ENCODE data around the gene MEF2A. TPM values are rescaled to one million over a fixed set of nuclear protein-coding genes. Genes with fewer than 3 reads are reported as not detected.

MEF2A gene
- total RNA-seq, 1 experiment from 2014 or later: 39.7 TPM

DNA sequence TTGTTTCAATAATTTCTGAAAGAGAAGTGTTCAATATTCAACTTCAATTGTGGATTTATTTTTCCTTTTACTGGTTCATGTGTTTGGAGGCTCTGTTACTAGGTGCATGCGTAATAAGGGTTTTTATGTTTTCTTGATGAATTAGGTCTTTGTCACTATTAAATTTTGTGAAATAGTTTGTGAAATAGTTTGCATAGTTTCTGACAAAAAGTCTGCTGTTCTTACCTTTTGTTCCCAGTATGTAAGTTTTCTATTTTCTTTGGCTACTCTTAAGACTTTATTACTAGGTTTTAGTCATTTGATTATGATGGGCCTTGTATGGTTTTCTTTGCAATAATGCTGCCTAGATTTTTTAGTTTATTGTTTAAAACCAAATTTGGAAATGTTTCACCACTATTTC is 38.0 kb downstream of the MEF2A start:
- DNase-seq (ENCODE audit: low read depth in 1 of 2, low spot score in 2 of 2): no peak
- H3K9me3 ChIP-seq (replicated peaks): no peaks in the 10 kb centered on the region; the same call in 1 of the 2 replicates
- H3K4me1 ChIP-seq (replicated peaks): no peaks in the 10 kb centered on the region
- H3K27ac ChIP-seq: no peak overlapping the region
- no peak overlapping the region for H3K4me3 ChIP-seq
- H3K36me3 ChIP-seq: no peaks in the 10 kb centered on the region; the same call in none of the 2 replicates
- no peaks in the 10 kb centered on the region for H3K27me3 ChIP-seq (replicated peaks)

DNA sequence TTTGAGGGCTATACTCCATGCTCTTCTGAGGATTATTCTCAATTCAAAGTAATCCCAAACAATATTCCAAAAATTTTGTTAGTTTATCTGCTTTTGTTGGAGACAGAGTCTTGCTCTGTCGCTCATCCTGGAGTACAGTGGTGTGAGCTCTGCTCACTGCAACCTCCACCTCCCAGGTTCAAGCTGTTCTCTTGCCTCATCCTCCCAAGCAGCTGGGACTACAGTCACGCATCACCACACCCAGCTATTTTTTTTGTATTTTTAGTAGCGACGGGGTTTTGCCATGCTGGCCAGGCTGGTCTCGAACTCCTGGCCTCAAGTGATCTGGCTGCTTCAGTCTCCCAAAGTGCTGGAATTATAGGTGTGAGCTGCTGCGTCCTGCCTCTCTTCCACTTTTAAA is 39.1 kb downstream of the MEF2A start:
- Histone ChIP-seq H3K9me3 (replicated peaks) (no peaks in the 10 kb centered on the region; the same call in 1 of the 2 replicates), H3K4me3 (no peak overlapping the region), H3K4me1 (replicated peaks) (no peaks in the 10 kb centered on the region), H3K27ac (no peak overlapping the region), H3K27me3 (replicated peaks) (no peaks in the 10 kb centered on the region), H3K36me3 (no peaks in the 10 kb centered on the region; the same call in none of the 2 replicates)
- no peak for DNase-seq (ENCODE audit: low read depth in 1 of 2, low spot score in 2 of 2)

DNA sequence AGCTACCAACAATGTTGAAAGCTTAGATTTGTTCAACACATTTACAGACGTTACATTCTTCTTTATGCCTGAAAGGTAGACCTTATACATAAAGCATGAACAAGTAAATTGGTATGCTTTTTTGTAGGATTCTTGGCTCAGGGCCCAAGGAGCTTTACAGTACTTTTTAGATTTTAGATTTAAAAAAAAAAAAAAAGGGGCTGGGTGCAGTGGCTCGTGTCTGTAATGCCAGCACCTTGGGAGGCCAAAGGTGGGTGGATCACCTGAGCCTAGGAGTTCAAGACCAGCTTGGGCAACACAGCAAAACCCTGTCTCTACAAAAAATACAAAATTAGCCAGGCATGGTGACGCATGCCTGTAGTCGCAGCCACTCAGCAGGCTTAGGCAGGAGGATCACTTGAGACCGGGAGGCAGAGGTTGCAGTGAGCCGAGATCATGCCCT is 39.7 kb downstream of the MEF2A start:
- no peaks in the 10 kb centered on the region for H3K27me3 ChIP-seq (replicated peaks)
- no peak for DNase-seq (ENCODE audit: low read depth in 1 of 2, low spot score in 2 of 2)
- H3K4me1 ChIP-seq (replicated peaks): no peaks in the 10 kb centered on the region
- H3K27ac ChIP-seq: no peak overlapping the region
- no peaks in the 10 kb centered on the region; the same call in 1 of the 2 replicates for H3K9me3 ChIP-seq (replicated peaks)
- H3K36me3 ChIP-seq: no peaks in the 10 kb centered on the region; the same call in 1 of the 2 replicates
- H3K4me3 ChIP-seq: no peak overlapping the region

DNA sequence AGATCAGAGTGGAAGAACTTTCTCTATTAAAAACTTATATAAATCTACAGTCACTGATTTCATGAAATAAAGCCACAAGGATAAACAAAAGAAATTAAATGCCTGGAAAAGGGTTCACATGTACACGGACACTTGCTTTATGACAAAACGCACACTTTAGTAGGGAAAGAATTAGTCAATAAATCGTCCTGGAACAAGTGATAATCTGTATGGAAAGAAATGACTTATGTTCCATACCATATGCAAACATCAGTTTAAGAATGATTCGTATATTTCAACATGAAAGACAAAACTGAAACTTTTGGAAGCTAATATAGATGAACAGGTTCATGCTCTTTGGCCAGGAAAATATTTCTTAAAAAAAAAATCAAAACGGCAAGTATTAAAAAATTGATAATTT is 40.2 kb downstream of the MEF2A start:
- Histone ChIP-seq H3K27ac (no peak overlapping the region), H3K4me1 (replicated peaks) (no peaks in the 10 kb centered on the region), H3K4me3 (no peak overlapping the region), H3K27me3 (replicated peaks) (no peaks in the 10 kb centered on the region), H3K9me3 (replicated peaks) (no peaks in the 10 kb centered on the region; the same call in 1 of the 2 replicates), H3K36me3 (no peaks in the 10 kb centered on the region; the same call in 1 of the 2 replicates)
- no peak for DNase-seq (ENCODE audit: low read depth in 1 of 2, low spot score in 2 of 2)

DNA sequence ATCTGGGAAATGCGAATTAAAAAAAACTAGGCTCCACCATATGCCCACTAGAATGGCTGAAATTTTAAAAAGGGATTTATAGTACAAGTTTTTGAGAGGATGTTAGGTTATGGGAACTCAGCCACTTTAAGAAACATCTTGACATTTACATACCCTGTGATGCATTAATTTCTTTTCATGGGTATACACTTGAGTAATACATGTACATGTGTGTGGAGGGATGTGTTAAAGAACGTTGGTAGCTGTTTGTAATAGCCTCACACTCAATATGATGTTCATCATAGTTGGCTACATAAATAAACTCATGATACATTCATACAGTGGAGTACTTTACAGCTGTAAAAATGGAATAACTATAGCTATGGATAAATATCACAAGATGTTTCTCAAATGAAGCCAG is 40.9 kb downstream of the MEF2A start:
- Histone ChIP-seq H3K4me3 (no peak overlapping the region), H3K4me1 (replicated peaks) (no peaks in the 10 kb centered on the region), H3K36me3 (no peaks in the 10 kb centered on the region; the same call in 1 of the 2 replicates), H3K9me3 (replicated peaks) (no peaks in the 10 kb centered on the region; the same call in 1 of the 2 replicates), H3K27me3 (replicated peaks) (no peaks in the 10 kb centered on the region), H3K27ac (no peak overlapping the region)
- no peak for DNase-seq (ENCODE audit: low read depth in 1 of 2, low spot score in 2 of 2)

DNA sequence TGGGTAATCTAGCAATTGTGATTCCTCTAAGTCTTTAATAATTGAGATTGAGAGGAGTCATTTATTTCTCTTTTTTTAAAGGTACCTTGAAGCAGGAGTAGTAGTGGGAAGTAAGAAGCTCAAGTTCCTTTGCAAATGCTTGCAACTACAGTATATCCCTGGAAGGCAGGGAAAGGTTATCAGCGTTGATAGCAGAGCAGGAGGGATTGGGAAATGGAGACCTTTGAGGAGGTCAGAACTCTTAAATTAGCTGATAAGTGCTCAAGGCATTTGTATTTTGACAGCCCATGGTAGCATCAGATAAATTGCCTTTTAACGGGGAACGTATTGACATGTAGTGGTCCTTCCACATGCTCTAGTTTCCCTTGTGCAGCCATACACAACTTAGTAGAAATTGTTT is 47.7 kb downstream of the MEF2A start:
- Histone ChIP-seq H3K36me3 (no peaks in the 10 kb centered on the region), H3K4me3 (no peak overlapping the region), H3K27me3 (replicated peaks) (no peaks in the 10 kb centered on the region), H3K9me3 (replicated peaks) (no peaks in the 10 kb centered on the region), H3K4me1 (replicated peaks) (no peaks in the 10 kb centered on the region), H3K27ac (no peak overlapping the region)
- DNase-seq (ENCODE audit: low read depth in 1 of 2, low spot score in 2 of 2): no peak

DNA sequence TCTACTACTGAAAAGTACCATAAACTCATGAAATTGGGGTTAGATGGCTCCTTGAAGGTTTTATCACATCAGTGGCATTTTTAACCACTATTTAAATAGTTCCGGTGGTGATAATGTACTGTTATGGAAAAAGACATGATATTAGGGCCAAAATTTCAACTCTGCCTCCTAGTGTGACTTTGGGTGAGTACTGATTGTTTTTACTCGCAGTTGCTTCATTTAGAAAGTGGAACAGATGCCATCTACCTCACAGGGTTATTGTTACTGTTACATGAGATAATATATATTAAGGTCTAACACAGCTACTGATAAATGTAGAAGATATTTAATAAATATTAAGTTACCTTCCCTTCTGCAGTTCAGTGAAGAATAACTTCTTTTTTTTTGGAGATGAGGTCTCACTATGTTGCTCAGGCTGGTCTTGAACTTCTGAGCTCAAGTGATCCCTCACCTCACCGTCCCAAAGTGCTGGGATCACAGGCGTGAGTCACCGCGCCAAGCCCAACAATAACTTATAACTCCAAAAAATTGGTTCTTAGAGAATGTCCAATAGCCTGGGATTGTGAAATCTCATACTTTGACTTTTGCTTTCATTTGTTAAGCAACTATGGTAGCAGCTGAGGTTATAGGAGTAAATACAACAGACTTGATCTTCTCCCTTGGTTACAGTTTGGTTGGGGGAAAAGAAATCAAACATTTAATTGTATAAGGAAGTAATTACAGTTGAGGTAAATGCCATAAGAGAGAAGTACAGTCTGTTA is 48.3 kb downstream of the MEF2A start:
- DNase-seq (ENCODE audit: low read depth in 1 of 2, low spot score in 2 of 2): no peak
- Histone ChIP-seq H3K27me3 (replicated peaks) (no peaks in the 10 kb centered on the region), H3K36me3 (no peaks in the 10 kb centered on the region), H3K9me3 (replicated peaks) (no peaks in the 10 kb centered on the region), H3K4me3 (no peak overlapping the region), H3K4me1 (replicated peaks) (no peaks in the 10 kb centered on the region), H3K27ac (no peak overlapping the region)

DNA sequence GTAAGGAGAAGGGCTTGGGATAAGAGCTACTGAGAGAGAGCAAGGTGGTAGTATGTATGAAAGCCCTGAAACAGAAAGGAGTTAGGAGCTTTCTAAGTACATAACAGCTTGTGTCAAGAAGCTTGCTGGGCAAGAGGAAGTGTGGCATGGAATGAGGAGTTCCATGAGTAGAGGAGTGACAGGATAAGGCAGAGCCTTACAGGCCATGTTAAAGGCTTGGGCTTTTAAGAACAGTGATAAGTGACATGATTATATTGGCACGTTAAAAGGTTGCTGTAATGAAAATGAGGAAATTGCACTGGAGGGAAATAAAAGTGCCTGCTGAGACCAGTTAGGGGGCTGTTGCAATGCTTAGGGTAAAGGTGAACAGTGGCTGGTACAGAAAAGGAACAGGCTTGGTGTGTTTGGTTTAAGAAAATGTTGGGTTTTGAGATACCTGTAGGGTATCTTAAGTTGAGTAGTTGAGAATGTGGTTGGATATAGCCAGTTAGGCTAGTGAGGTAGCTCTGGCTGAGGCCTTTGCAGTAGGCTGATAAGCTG is 49.0 kb downstream of the MEF2A start:
- H3K4me1 ChIP-seq (replicated peaks): no peaks in the 10 kb centered on the region
- H3K4me3 ChIP-seq: no peak overlapping the region
- H3K27me3 ChIP-seq (replicated peaks): no peaks in the 10 kb centered on the region
- H3K36me3 ChIP-seq: no peaks in the 10 kb centered on the region
- no peak for DNase-seq (ENCODE audit: low read depth in 1 of 2, low spot score in 2 of 2)
- H3K27ac ChIP-seq: no peak overlapping the region
- H3K9me3 ChIP-seq (replicated peaks): no peaks in the 10 kb centered on the region

DNA sequence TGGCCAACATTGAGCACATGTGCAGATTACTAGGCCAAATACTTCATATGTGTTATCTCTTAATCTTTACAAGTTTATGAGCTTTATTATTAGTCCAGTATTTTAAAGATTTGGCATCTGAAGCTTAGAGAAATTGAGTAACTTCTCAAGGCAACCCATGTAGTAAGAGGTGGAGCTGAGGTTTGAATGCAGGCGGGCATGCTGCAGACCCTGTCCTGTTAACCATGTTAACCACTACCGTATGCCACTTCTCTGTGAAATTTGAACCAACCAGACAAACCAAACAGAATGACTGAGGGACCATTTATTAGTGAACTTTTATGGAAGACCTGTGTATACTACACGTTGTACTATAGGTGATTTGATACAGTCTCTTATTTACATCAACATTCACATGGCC is 49.7 kb downstream of the MEF2A start:
- H3K4me1 ChIP-seq (replicated peaks): no peaks in the 10 kb centered on the region
- no peak overlapping the region for H3K4me3 ChIP-seq
- no peak for DNase-seq (ENCODE audit: low read depth in 1 of 2, low spot score in 2 of 2)
- no peaks in the 10 kb centered on the region for H3K9me3 ChIP-seq (replicated peaks)
- H3K27me3 ChIP-seq (replicated peaks): no peaks in the 10 kb centered on the region
- no peaks in the 10 kb centered on the region for H3K36me3 ChIP-seq
- no peak overlapping the region for H3K27ac ChIP-seq

DNA sequence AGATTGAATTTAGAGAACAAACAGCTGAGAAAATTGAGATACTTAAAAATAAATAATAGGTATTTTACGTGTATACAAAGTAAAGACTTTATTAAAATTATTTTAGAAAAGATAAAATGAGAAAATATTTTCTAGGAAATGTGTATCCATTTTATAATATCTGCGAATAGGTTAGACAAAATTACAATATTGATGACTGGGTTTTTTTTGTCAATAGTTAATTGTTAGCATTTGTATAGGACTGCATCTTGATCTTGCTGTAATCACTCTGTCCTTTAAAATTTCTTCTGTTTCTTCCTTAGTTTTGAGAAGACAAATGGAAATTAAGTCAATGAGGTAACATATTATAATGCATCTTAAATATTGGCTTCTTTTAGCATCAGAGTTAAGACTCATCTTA is 50.3 kb downstream of the MEF2A start:
- no peaks in the 10 kb centered on the region for H3K9me3 ChIP-seq (replicated peaks)
- no peaks in the 10 kb centered on the region for H3K4me1 ChIP-seq (replicated peaks)

DNA sequence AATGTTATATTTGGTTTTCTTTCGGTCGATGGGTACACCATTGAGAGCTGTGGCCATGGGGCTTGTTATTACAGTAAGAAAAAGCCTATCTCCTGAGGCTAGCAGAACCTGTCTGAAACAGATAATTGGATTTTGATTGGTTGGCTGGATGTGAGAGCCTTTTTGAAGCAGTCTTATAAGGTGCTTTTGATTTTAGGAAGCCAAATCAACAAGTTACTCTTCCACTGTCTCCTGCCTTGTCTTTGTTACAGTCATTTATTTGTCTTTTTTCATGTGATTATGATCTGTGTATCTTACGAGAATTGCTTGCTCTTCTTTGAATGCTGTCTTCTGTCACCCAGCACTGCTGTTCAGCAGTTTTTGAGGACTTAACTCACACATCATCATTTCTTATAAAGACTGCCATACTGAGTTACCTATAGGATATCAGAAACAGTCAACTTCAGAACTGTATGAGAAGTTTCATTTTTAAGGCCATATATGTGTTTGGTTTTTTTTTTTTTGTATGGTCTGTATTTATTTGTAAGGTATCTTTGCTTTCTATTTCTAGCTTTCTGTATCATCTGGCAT is 51.1 kb downstream of the MEF2A start:
- Histone ChIP-seq H3K36me3 (no peaks in the 10 kb centered on the region), H3K4me1 (replicated peaks) (no peaks in the 10 kb centered on the region), H3K9me3 (replicated peaks) (no peaks in the 10 kb centered on the region), H3K4me3 (no peak overlapping the region), H3K27ac (no peak overlapping the region), H3K27me3 (replicated peaks) (no peaks in the 10 kb centered on the region)
- no peak for DNase-seq (ENCODE audit: low read depth in 1 of 2, low spot score in 2 of 2)

More for the DNA sequence above, 50.3 kb downstream of the MEF2A start:
- H3K4me3 ChIP-seq: no peak overlapping the region
- no peak for DNase-seq (ENCODE audit: low read depth in 1 of 2, low spot score in 2 of 2)
- no peaks in the 10 kb centered on the region for H3K36me3 ChIP-seq
- no peak overlapping the region for H3K27ac ChIP-seq
- H3K27me3 ChIP-seq (replicated peaks): no peaks in the 10 kb centered on the region

DNA sequence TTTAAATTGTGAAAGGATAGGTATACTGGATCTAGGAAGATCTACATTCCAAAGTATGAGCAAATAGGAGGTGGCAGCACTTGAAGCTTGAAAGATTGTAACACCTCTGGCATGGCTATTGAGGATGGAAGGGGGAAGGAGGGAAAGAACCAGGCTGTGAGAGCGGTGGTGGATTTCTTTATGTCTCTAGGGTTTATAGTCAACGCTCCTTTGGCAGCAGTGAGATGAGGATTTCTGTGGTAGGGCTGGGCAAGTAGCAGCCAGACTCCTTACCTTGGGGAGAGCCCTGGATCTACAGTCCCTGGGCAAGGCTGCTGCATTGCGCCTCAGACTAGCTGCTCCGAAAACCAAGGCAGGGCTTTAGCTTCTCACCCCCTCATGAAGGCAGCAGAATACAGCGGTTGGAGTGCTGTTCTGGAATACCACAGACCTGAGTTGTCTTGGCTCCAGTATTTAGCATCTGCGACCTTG is 53.2 kb downstream of the MEF2A start:
- Histone ChIP-seq H3K9me3 (replicated peaks) (no peaks in the 10 kb centered on the region), H3K4me3 (no peak overlapping the region), H3K27ac (no peak overlapping the region), H3K4me1 (replicated peaks) (no peaks in the 10 kb centered on the region), H3K36me3 (no peaks in the 10 kb centered on the region), H3K27me3 (replicated peaks) (no peaks in the 10 kb centered on the region)
- DNase-seq (ENCODE audit: low read depth in 1 of 2, low spot score in 2 of 2): no peak

DNA sequence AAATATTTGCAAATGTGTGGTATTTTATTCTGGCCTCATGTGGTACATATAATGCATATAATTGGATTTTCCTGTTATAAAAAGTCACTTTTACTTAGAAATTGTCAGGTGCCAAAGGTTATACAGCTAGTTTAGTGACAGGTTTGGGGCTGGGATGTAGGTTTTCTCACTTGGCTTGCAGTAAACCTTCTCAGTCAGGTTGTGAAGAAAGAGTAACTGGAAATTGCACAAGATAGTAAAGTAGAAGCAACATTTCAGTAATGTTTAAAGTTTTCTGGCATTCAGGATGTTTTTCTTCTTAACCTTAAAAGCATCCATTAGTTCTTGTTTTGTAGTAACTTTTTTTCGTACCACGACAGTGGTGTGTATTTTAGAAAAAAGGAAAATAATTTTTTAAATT is 53.9 kb downstream of the MEF2A start:
- H3K36me3 ChIP-seq: no peaks in the 10 kb centered on the region
- H3K27me3 ChIP-seq (replicated peaks): no peaks in the 10 kb centered on the region
- no peaks in the 10 kb centered on the region for H3K4me1 ChIP-seq (replicated peaks)
- H3K4me3 ChIP-seq: no peak overlapping the region
- H3K9me3 ChIP-seq (replicated peaks): no peaks in the 10 kb centered on the region
- H3K27ac ChIP-seq: no peak overlapping the region
- DNase-seq (ENCODE audit: low read depth in 1 of 2, low spot score in 2 of 2): no peak

DNA sequence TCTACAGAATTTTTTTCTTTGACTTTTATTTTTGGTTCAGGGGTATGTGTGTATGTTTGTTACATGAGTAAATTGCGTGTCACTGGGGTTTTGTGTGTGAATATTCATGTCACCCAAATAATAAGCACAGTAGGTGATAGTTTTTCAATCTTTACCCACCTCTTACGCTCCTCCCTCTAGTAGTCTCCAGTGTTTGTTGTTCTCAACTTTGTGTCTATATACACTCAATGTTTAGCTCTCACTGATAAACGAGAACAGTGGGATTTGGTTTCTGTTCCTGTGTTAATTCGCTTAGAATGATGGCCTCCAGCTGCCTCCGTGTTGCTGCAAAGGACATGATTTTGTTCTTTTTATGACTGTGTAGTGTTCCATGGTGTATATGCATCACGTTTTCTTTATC is 54.4 kb downstream of the MEF2A start:
- Histone ChIP-seq H3K4me3 (no peak overlapping the region), H3K27ac (no peak overlapping the region), H3K4me1 (replicated peaks) (no peaks in the 10 kb centered on the region), H3K27me3 (replicated peaks) (no peaks in the 10 kb centered on the region), H3K36me3 (no peaks in the 10 kb centered on the region), H3K9me3 (replicated peaks) (no peaks in the 10 kb centered on the region)
- DNase-seq (ENCODE audit: low read depth in 1 of 2, low spot score in 2 of 2): no peak
